Right atrium auricular region (tissue), 2 donors: ENCODE data around the gene SPTLC3. TPM values are rescaled to one million over a fixed set of nuclear protein-coding genes. Genes with fewer than 3 reads are reported as not detected.

ENCODE experiments used
- DNase-seq: peaks from one replicate; pipeline ENCODE4 v3.0.0-alpha.2; 2019; ENCODE audit warnings: low spot score
- H3K27ac ChIP-seq, 2 donors: fragments of 200-600 bp; sonication (generic); 1 replicate in 1 of 2; 2 replicates in 1 of 2; pipeline ENCODE4 v1.5.1; 2016 to 2019
- H3K27me3 ChIP-seq, 2 donors: fragments of 200-600 bp; sonication (generic); one replicate each; pipeline versions ENCODE4 v1.5.1 to v1.6.0; 2017 to 2019
- H3K36me3 ChIP-seq: fragments of 200-600 bp; sonication (generic); one replicate; pipeline ENCODE4 v1.5.1; 2016
- H3K4me1 ChIP-seq, 2 donors: fragments of 200-600 bp; sonication (generic); one replicate each; pipeline versions ENCODE4 v1.5.1 to v1.6.0; 2017 to 2019
- H3K4me3 ChIP-seq, 2 donors: fragments of 200-600 bp; sonication (generic); 1 replicate in 1 of 2; 2 replicates in 1 of 2; pipeline ENCODE4 v1.5.1; 2017 to 2019; ENCODE audit warnings: mild to moderate bottlenecking in 1 of 2, moderate library complexity in 1 of 2
- H3K9me3 ChIP-seq, 2 donors: fragments of 200-600 bp; sonication (generic); one replicate each; pipeline ENCODE4 v1.5.1; 2019
- CTCF ChIP-seq, 2 donors: fragments of 200-600 bp; sonication (generic); IDR thresholded peaks; one replicate each; pipeline ENCODE4 v1.5.1; 2019; ENCODE audit warnings: antibody characterized with exemption in 2 of 2
- total RNA-seq, 2 donors: library from RNA; depleted of rRNA; stranded (reverse); fragments of >200 nt; gene quantifications; one replicate each; pipeline ENCODE4 v1.1.0, GENCODE V29; 2016

Gene SPTLC3
- total RNA-seq, 2 donors from 2014 or later, result 2.8 to 4.2 TPM

- Histone ChIP-seq H3K4me3 (no peak overlapping the region), H3K4me1 (peaks cover 0 to 19% of the 10 kb centered on the region in 2 donors), H3K27ac (peak overlapping the region; percentile 49 to 78), H3K9me3 (peaks cover 0 to 9% of the 10 kb centered on the region in 2 donors), H3K36me3 (no peaks in the 10 kb centered on the region), H3K27me3 (no peaks in the 10 kb centered on the region)
- DNase-seq, result no peak
- TF ChIP-seq CTCF (IDR thresholded peaks at IDR 0.05), result no peak
Observed at GRCh38 chr20:13147071-13147963, 138.5 kb downstream of the SPTLC3 start.

- Histone ChIP-seq H3K9me3 (peaks cover 0 to 9% of the 10 kb centered on the region in 2 donors), H3K27ac (no peak overlapping the region), H3K4me1 (peaks cover 0 to 19% of the 10 kb centered on the region in 2 donors), H3K27me3 (no peaks in the 10 kb centered on the region), H3K36me3 (no peaks in the 10 kb centered on the region), H3K4me3 (no peak overlapping the region)
- no peak for TF ChIP-seq CTCF (IDR thresholded peaks at IDR 0.05)
- no peak for DNase-seq
Observed at GRCh38 chr20:13147971-13148370, 139.2 kb downstream of the SPTLC3 start.

GRCh38 chr20:13148402-13148801, 139.6 kb downstream of the SPTLC3 start:
- no peak for TF ChIP-seq CTCF (IDR thresholded peaks at IDR 0.05)
- H3K27ac ChIP-seq, result no peak overlapping the region

GRCh38 chr20:13148961-13149360, 140.2 kb downstream of the SPTLC3 start:
- no peak overlapping the region for H3K4me3 ChIP-seq
- no peak for TF ChIP-seq CTCF (IDR thresholded peaks at IDR 0.05)
- H3K36me3 ChIP-seq, result no peaks in the 10 kb centered on the region
- peaks cover 0 to 9% of the 10 kb centered on the region in 2 donors for H3K9me3 ChIP-seq
- no peaks in the 10 kb centered on the region for H3K27me3 ChIP-seq
- H3K4me1 ChIP-seq, result peaks cover 0 to 19% of the 10 kb centered on the region in 2 donors
- DNase-seq, result no peak
- H3K27ac ChIP-seq, result no peak overlapping the region

More at GRCh38 chr20:13148402-13148801, 139.6 kb downstream of the SPTLC3 start:
- Histone ChIP-seq H3K36me3 (no peaks in the 10 kb centered on the region), H3K4me3 (no peak overlapping the region), H3K4me1 (peaks cover 0 to 19% of the 10 kb centered on the region in 2 donors), H3K27me3 (no peaks in the 10 kb centered on the region), H3K9me3 (peaks cover 0 to 9% of the 10 kb centered on the region in 2 donors)
- DNase-seq, result no peak

GRCh38 chr20:13149371-13150105, 140.8 kb downstream of the SPTLC3 start:
- Histone ChIP-seq H3K36me3 (peaks cover 3% of the 10 kb centered on the region), H3K4me1 (peaks cover 0 to 19% of the 10 kb centered on the region in 2 donors), H3K27ac (no peak overlapping the region), H3K27me3 (no peaks in the 10 kb centered on the region), H3K9me3 (peaks cover 0 to 9% of the 10 kb centered on the region in 2 donors), H3K4me3 (no peak overlapping the region)
- DNase-seq, result no peak
- no peak for TF ChIP-seq CTCF (IDR thresholded peaks at IDR 0.05)
